Neural cell (in vitro differentiated cells): ENCODE measurements around the gene SYMPK. TPM values are rescaled to one million over a fixed set of nuclear protein-coding genes. Genes with fewer than 3 reads are reported as not detected.

Source experiments
- H2AFZ ChIP-seq: fragments of 200-600, 300-800 bp; sonication (generic), shearing (Covaris generic); 2 replicates; pipeline ENCODE4 v1.6.0; 2014; ENCODE audit warnings: low read depth, mild to moderate bottlenecking, antibody characterized with exemption, low read length, moderate library complexity
- H3F3A ChIP-seq: fragments of 200-600 bp; shearing (Covaris generic); 2 replicates; pipeline ENCODE4 v1.6.1; 2016; ENCODE audit warnings: mild to moderate bottlenecking, moderate library complexity, mixed read lengths, antibody characterized with exemption, low read length; ENCODE audit not compliant: insufficient read depth, poor library complexity, severe bottlenecking
- H3K27ac ChIP-seq: fragments of 200-600, 300-800 bp; sonication (generic), shearing (Covaris generic); 2 replicates; pipeline ENCODE4 v1.5.1; 2014; ENCODE audit warnings: mild to moderate bottlenecking, low read length, moderate library complexity
- H3K27me3 ChIP-seq: fragments of 300-800, 200-600 bp; sonication (generic), shearing (Covaris generic); 2 replicates; pipeline ENCODE4 v1.6.0; 2014; ENCODE audit warnings: mild to moderate bottlenecking, low read depth, low read length, moderate library complexity; ENCODE audit not compliant: insufficient read depth
- H3K36me3 ChIP-seq: fragments of 300-800, 200-600 bp; sonication (generic), shearing (Covaris generic); 2 replicates; pipeline ENCODE4 v1.5.1; 2014; ENCODE audit warnings: mild to moderate bottlenecking, antibody characterized with exemption, low read length, moderate library complexity; ENCODE audit not compliant: insufficient read depth
- H3K4me2 ChIP-seq: fragments of 300-800, 200-600 bp; sonication (generic), shearing (Covaris generic); 2 replicates; pipeline ENCODE4 v1.6.0; 2014; ENCODE audit warnings: mild to moderate bottlenecking, low read length
- H3K4me3 ChIP-seq: fragments of 300-800, 200-600 bp; sonication (generic), shearing (Covaris generic); 2 replicates; pipeline ENCODE4 v1.5.1; 2014; ENCODE audit warnings: mild to moderate bottlenecking, low read length, moderate library complexity
- H3K79me2 ChIP-seq: fragments of 200-600 bp; shearing (Covaris generic); replicated peaks from 2 replicates; pipeline ENCODE4 v1.6.0; 2014; ENCODE audit warnings: mild to moderate bottlenecking, low read length, moderate library complexity; ENCODE audit not compliant: insufficient read depth
- H3K9ac ChIP-seq: fragments of 300-800, 200-600 bp; sonication (generic), shearing (Covaris generic); 2 replicates; pipeline ENCODE4 v1.6.1; 2016; ENCODE audit warnings: mild to moderate bottlenecking, low read length, mixed read lengths
- H3K9me2 ChIP-seq: fragments of 200-600 bp; shearing (Covaris generic); 2 replicates; pipeline ENCODE4 v1.6.1; 2016; ENCODE audit warnings: mild to moderate bottlenecking, low read length, mixed read lengths; ENCODE audit not compliant: insufficient read depth
- H3K9me3 ChIP-seq: fragments of 200-600, 300-800 bp; sonication (generic), shearing (Covaris generic); 2 replicates; pipeline ENCODE4 v1.6.1; 2016; ENCODE audit warnings: mild to moderate bottlenecking, mixed run types, low read length, moderate library complexity, mixed read lengths
- H4K20me1 ChIP-seq: fragments of 200-600 bp; shearing (Covaris generic); 2 replicates; pipeline ENCODE4 v1.6.1; 2016; ENCODE audit warnings: mild to moderate bottlenecking, mixed run types; ENCODE audit not compliant: insufficient read depth
- CTCF ChIP-seq: fragments of 450-650 bp; IDR thresholded peaks from 2 replicates; pipeline ENCODE4 v1.5.1; 2014; ENCODE audit warnings: antibody characterized with exemption, mild to moderate bottlenecking, moderate library complexity; ENCODE audit not compliant: poor library complexity, severe bottlenecking
- EP300 ChIP-seq: fragments of 450-650 bp; conservative IDR thresholded peaks from 2 replicates; pipeline ENCODE4 v1.6.1; 2014; ENCODE audit warnings: antibody characterized with exemption, mild to moderate bottlenecking, moderate library complexity; ENCODE audit not compliant: poor library complexity, severe bottlenecking
- EZH2 ChIP-seq: fragments of 200-600, 300-800 bp; shearing (Covaris generic), sonication (generic); IDR thresholded peaks from 2 replicates; pipeline ENCODE4 v1.6.1; 2014; ENCODE audit warnings: antibody characterized with exemption, low read length, borderline replicate concordance, mild to moderate bottlenecking; ENCODE audit not compliant: insufficient read depth, poor library complexity, severe bottlenecking
- MXI1 ChIP-seq: fragments of 450-650 bp; conservative IDR thresholded peaks from 2 replicates; pipeline ENCODE4 v1.6.1; 2014; ENCODE audit warnings: antibody characterized with exemption, mild to moderate bottlenecking; ENCODE audit not compliant: poor library complexity, severe bottlenecking
- POLR2AphosphoS5 ChIP-seq: IDR thresholded peaks from 2 replicates; pipeline ENCODE4 v1.6.1; 2012
- RAD21 ChIP-seq: fragments of 450-650 bp; conservative IDR thresholded peaks from 2 replicates; pipeline ENCODE4 v1.6.1; 2014; ENCODE audit warnings: antibody characterized with exemption, mild to moderate bottlenecking, moderate library complexity
- REST ChIP-seq: IDR thresholded peaks from 2 replicates; pipeline ENCODE4 v1.6.1; 2012; ENCODE audit warnings: borderline replicate concordance
- SMC3 ChIP-seq: fragments of 450-650 bp; conservative IDR thresholded peaks from 2 replicates; pipeline ENCODE4 v1.6.1; 2014; ENCODE audit warnings: antibody characterized with exemption, mild to moderate bottlenecking, moderate library complexity; ENCODE audit not compliant: poor library complexity
- TAF1 ChIP-seq: IDR thresholded peaks from 2 replicates; pipeline ENCODE4 v1.6.1; 2012; ENCODE audit warnings: low read depth
- polyA plus RNA-seq: library from polyadenylated mRNA; depleted of rRNA; stranded (reverse); fragments of >200 nt; gene quantifications from 2 replicates; pipeline ENCODE4 v1.2.3, GENCODE V29; 2014

Gene SYMPK
- polyA plus RNA-seq, 1 donor from 2014 or later, result 22.2 TPM

GRCh38 chr19:45901912-45902650, 39.1 kb upstream of the SYMPK start, which contains the start of gene MYPOP:
MYPOP (minus strand) TSS chr19:45902613; CDS start chr19:45901773, 840 bp downstream.
- H3K36me3 ChIP-seq, result no peaks in the 10 kb centered on the region

GRCh38 chr19:45901432-45901911, 38.5 kb upstream of the SYMPK start:
- Histone ChIP-seq H3K9me2 (no peaks in the 10 kb centered on the region), H3K4me3 (peak overlapping the region; percentile 84), H3K4me2 (peak overlapping the region; percentile 11), H3K79me2 (no peaks in the 10 kb centered on the region), H3K9ac (peak overlapping the region; percentile 83), H3F3A (no peaks in the 10 kb centered on the region), H2AFZ (no peak overlapping the region), H3K27me3 (no peaks in the 10 kb centered on the region), H4K20me1 (no peaks in the 10 kb centered on the region), H3K27ac (no peak overlapping the region), H3K9me3 (no peaks in the 10 kb centered on the region), H3K36me3 (no peaks in the 10 kb centered on the region)
- TF ChIP-seq SMC3 (no peak), EP300 (no peak), TAF1 (no peak), EZH2 (no peak), POLR2AphosphoS5 (no peak), CTCF (no peak), RAD21 (no peak), REST (no peak), MXI1 (no peak)

More at GRCh38 chr19:45901912-45902650, 39.1 kb upstream of the SYMPK start, which contains the start of gene MYPOP:
- TF ChIP-seq MXI1, result no peak
- no peak for TF ChIP-seq SMC3
- no peak for TF ChIP-seq EP300
- TF ChIP-seq RAD21, result no peak
- Histone ChIP-seq H3K9ac (peak within 1 kb of the TSS; percentile 83), H3K27ac (peak within 1 kb of the TSS; percentile 89), H4K20me1 (no peaks in the 10 kb centered on the region), H3K27me3 (no peaks in the 10 kb centered on the region), H3F3A (no peaks in the 10 kb centered on the region), H3K9me2 (no peaks in the 10 kb centered on the region), H3K9me3 (no peaks in the 10 kb centered on the region), H2AFZ (peak within 1 kb of the TSS; percentile 68), H3K4me2 (peak within 1 kb of the TSS; percentile 78), H3K4me3 (peak within 1 kb of the TSS; percentile 84), H3K79me2 (no peaks in the 10 kb centered on the region)
